D341Med (cell line): ENCODE measurements around the gene NPC2.
"Not testable (repeated sequence)": the region's sequence is repeated elsewhere in the genome, so short reads cannot be mapped to it uniquely, and the experiment has no call there.

ENCODE experiments used
- DNase-seq: peaks from one replicate; pipeline ENCODE4 v3.0.0; 2012; ENCODE audit warnings: low spot score

Gene NPC2

DNA sequence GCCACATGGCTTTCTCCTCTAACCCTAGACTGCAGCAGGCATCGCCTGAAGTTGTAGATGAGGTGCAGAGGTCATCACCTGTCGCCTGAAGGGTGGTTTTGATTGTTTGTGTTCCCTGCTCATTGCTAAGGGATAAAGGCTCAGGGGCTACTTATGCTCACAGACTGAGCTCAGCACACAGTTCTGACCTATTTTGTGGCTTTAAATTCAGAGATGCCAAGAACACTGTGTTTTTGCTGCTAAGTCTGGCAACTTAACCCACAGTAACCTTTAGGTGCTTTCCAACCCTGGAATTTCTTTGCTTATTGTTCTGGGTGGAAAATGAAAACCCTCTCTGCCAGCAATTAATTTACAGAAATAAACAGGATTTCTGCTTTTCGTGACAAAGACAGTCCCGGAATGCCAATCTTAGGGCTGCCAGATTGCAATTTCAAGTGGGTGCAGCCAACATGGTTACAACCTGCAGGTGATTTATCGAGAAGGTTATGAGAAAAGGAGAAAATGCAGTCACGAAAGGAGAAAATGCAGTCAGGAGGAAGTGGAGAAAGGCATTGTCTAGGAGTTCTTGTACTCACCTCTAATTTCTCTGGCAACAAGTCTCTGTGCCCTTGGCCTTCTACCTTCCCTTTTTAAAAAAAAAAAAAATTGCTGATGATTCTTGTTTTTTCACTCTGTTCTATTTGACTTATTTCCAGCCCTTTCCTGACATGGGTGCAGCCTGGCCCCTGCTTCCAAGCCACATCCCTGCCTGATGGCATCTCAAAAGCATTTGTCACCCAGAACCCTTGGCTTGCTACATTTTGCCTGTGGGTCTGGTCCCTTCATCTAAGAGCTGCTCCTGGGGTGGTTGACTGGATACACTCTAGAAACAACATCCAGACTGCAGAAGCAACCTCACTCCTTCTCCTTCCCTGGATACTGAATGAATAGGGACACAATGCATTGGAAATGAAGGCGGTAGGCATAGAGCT is 23.3 kb downstream of the NPC2 start:
- no peak for DNase-seq

DNA sequence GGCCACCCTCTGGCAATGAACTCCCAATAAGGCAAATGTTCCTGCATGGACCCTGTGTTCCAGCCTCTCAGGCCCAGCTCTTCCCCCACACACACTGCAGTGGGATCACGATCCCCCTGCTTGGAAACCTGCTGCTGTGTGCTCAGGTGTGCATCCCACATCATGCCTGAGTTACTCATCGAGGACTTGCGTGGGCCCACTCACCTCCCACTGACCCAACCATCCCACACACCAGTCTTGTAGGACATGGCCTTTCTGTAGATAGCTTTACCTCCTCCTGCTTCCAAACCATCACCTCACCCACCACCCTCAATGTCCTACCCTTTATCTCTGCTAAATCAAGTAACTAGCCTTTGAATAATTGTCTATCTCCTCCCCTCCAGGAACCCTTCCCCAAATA is 24.6 kb downstream of the NPC2 start:
- DNase-seq: no peak

- no peak for DNase-seq
These were observed 27.8 kb downstream of the NPC2 start for GRCh38 chr14:74465335-74465734.

DNA sequence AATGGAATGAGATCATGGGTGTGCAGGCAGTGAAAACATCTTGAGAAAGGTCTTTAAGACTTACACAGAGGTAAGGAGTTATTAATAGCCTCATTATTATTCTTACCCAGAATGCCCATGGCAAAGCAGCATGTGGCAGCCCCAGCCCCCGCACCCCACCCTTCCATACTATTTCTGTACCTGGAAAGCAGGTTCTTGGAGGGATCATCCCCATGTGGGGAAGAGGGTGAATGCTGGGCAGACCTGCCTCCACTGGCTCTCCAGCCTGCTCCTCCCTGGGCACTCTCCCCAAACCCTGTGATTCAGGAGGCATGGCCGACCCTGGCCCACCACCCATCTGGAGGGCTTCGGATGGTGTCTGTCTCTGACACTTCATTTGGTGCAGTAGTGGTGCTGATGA is 28.3 kb downstream of the NPC2 start:
- DNase-seq: no peak

GRCh38 chr14:74463697-74464096 is 29.4 kb downstream of the NPC2 start:
- no peak for DNase-seq

GRCh38 chr14:74462993-74463392 is 30.1 kb downstream of the NPC2 start:
- no peak for DNase-seq

- DNase-seq: peak; percentile 81
These were observed 33.1 kb downstream of the NPC2 start for GRCh38 chr14:74459976-74460375.

- peak; percentile 78 for DNase-seq
These were observed 33.7 kb downstream of the NPC2 start for GRCh38 chr14:74459289-74459946.

DNA sequence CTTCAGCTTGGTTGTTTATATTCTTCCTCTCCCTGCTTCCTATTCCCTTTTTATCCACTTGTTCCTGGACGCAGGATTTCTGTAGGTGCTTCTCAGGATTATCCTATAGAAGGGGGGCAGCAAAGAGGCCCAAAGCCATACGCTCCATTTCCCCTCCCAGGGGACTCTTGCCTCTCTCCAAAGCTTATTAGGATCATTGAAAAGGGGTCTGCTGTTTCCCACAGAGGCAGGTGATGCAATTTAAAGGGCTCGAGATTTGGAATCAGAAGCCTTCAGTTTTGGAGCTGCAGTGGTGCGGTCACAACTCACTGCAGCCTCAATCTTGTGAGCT is 35.6 kb downstream of the NPC2 start:
- peak; percentile 69 for DNase-seq

GRCh38 chr14:74456684-74457564 is 36.2 kb downstream of the NPC2 start:
- DNase-seq: no peak

DNA sequence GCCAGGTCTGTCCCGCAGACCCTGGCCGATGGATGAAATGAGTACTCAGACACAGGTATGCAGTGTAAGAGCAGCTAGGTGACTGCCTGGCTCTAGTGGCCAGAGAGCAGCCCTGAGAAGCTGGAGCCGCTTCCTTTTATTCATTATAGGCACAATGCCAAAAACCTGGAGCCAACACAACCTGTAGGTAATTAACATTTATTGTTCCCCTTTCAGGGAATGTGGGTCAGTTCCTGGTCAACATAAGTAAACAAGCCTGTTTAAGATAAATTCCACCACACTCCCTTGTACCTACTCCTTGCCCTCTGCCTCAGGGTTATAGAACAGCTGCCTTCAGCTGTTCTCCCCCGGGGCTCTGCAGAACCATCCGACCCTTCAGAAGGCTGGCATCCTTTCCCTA is 38.7 kb downstream of the NPC2 start:
- DNase-seq: not testable (repeated sequence)

DNA sequence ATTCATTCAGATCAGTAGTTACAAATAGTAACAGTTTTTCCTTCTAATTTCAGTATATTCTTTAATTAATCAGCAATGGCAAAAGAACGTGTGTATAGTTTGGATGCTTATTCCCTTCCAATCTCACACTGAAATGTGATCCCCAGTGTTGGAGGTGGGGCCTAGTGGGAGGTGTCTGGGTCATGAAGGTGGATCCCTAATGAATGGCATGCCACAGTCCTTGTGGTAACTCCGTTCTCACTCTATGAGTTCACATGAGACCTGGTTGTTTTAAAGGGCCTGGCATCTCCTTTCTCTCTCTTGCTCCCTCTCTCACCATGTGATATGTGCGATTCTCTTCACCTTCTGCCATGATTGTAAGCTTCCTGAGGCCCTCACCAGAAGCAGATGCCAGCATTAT is 48.2 kb downstream of the NPC2 start:
- DNase-seq: no peak

DNA sequence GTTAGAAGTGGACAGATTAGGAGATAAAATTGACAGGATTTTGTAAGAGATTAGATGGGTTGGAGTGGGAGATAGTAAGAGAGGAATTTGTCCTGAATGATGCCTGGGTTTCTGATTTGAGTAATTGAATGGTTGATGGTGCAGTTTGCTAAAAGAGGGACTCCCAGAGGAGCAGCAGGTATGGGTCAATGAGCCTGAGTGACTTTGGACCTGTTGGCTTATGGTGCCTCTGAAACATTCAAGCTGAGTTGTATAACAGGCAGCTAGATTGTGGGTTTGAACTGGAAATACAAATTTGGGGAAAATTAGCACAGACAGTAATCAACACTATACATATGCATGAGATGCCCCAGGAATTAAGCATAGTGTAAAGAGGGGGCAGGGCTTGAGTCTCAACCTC is 50.3 kb downstream of the NPC2 start:
- no peak for DNase-seq

DNA sequence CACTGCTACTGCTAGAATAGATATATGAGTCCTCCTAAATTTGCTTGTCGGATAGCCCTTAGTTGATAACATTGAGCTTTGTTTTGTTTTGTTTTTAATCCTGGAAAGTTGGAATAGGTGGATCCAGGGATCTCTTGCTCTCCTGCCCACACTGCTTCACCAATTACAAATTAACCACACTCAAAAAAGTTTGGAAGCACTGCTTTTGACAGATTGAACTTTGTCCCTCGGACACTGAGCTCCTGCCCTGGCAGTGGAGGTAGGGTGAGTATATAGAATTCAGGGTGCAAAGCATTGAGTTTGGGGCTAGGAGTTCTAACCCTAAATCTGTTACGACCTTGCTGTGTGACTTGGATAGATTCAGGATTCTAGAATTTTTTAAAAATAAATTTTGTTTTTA is 52.0 kb downstream of the NPC2 start:
- DNase-seq: no peak

GRCh38 chr14:74438351-74438915 is 54.7 kb downstream of the NPC2 start:
- DNase-seq: no peak

GRCh38 chr14:74437496-74438053 is 55.5 kb downstream of the NPC2 start:
- DNase-seq: no peak

- DNase-seq: no peak
These were observed 58.8 kb downstream of the NPC2 start for GRCh38 chr14:74434294-74434693.

DNA sequence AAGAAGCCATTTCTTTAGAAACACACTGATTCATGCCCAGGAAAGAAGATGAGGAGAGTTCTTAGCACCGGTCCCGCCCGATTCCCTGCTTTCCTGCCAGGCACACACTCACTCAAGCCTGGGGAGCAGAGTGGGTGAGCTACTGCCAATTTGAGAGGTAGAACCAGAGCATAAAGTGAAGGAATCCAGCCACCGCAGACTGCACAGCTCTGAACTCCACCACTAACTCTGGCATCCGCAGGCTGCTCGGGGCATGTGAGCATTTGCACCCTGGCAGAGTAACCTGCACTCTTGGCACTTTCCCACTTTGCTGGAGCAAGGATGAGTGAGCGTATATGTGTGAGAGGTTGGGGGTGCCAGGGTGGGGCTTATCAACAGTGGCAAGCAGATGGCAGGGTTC is 63.1 kb downstream of the NPC2 start:
- no peak for DNase-seq
